Skeletal muscle tissue (tissue), 4 donors: Measurements from ENCODE around the gene ITPK1. TPM values are rescaled to one million over a fixed set of nuclear protein-coding genes. Genes with fewer than 3 reads are reported as not detected.
"Not testable (repeated sequence)": the region's sequence is repeated elsewhere in the genome, so short reads cannot be mapped to it uniquely, and the experiment has no call there.

ENCODE experiments used
- H3K27ac ChIP-seq: one replicate; pipeline ENCODE4 v1.7.0; 2013; ENCODE audit warnings: mild to moderate bottlenecking, low read depth, low read length, inconsistent platforms
- H3K27me3 ChIP-seq, 3 donors: one replicate each; pipeline ENCODE4 v1.7.0; 2013; ENCODE audit warnings: low read length in 3 of 3; ENCODE audit not compliant: control insufficient read depth in 3 of 3, insufficient read depth in 3 of 3
- H3K36me3 ChIP-seq, 3 donors: one replicate each; pipeline ENCODE4 v1.7.0; 2013; ENCODE audit warnings: low read length in 3 of 3; ENCODE audit not compliant: control insufficient read depth in 3 of 3, insufficient read depth in 3 of 3
- H3K4me1 ChIP-seq, 3 donors: one replicate each; pipeline ENCODE4 v1.7.0; 2013; ENCODE audit warnings: low read length in 3 of 3, mild to moderate bottlenecking in 3 of 3; ENCODE audit not compliant: control insufficient read depth in 3 of 3, insufficient read depth in 3 of 3
- H3K4me3 ChIP-seq, 3 donors: one replicate each; pipeline ENCODE4 v1.7.0; 2013; ENCODE audit warnings: low read length in 3 of 3
- H3K9ac ChIP-seq, 3 donors: one replicate each; pipeline ENCODE4 v1.7.0; 2013; ENCODE audit warnings: low read length in 3 of 3, mild to moderate bottlenecking in 3 of 3, moderate library complexity in 2 of 3, low read depth in 1 of 3
- H3K9me3 ChIP-seq, 3 donors: one replicate each; pipeline ENCODE4 v1.7.0; 2013; ENCODE audit warnings: low read length in 3 of 3; ENCODE audit not compliant: control insufficient read depth in 3 of 3
- total RNA-seq: library from RNA; depleted of rRNA; stranded (reverse); fragments of >200 nt; gene quantifications from one replicate; pipeline ENCODE4 v1.2.3, GENCODE V29; 2014
- donor health status: Osteomylitis.

Gene ITPK1
- 4.7 TPM for total RNA-seq

- Histone ChIP-seq H3K4me1 (peaks cover 23 to 34% (median 26%) of the 10 kb centered on the region in 3 donors), H3K27ac (peak within 1 kb of the TSS; percentile 88), H3K9me3 (no peaks in the 10 kb centered on the region), H3K9ac (peak within 1 kb of the TSS; percentile 80 to 88 (median 86)), H3K27me3 (no peaks in the 10 kb centered on the region), H3K36me3 (no peaks in the 10 kb centered on the region), H3K4me3 (peak within 1 kb of the TSS; percentile 78 to 81 (median 80))
These were observed at the start of gene ITPK1 for GRCh38 chr14:93115821-93116675. ITPK1 (minus strand) TSS chr14:93115925; CDS start chr14:93115163, 762 bp downstream.

- H3K36me3 ChIP-seq = no peaks in the 10 kb centered on the region
- no peaks in the 10 kb centered on the region for H3K9me3 ChIP-seq
- no peak overlapping the region for H3K4me3 ChIP-seq
- H3K9ac ChIP-seq = no peak overlapping the region
- no peaks in the 10 kb centered on the region for H3K4me1 ChIP-seq
- H3K27me3 ChIP-seq = no peaks in the 10 kb centered on the region
- H3K27ac ChIP-seq = no peak overlapping the region
These were observed 47.8 kb upstream of the ITPK1 start for GRCh38 chr14:93163564-93163963.

- H3K9ac ChIP-seq = no peak overlapping the region
- no peaks in the 10 kb centered on the region for H3K27me3 ChIP-seq
- H3K36me3 ChIP-seq = no peaks in the 10 kb centered on the region
- no peak overlapping the region for H3K27ac ChIP-seq
- H3K4me3 ChIP-seq = no peak overlapping the region
- H3K9me3 ChIP-seq = no peaks in the 10 kb centered on the region
- H3K4me1 ChIP-seq = no peaks in the 10 kb centered on the region
These were observed 45.8 kb upstream of the ITPK1 start for GRCh38 chr14:93161411-93161940.

- Histone ChIP-seq H3K4me3 (no peak overlapping the region), H3K9ac (no peak overlapping the region), H3K27ac (no peak overlapping the region), H3K4me1 (no peaks in the 10 kb centered on the region), H3K9me3 (no peaks in the 10 kb centered on the region), H3K36me3 (no peaks in the 10 kb centered on the region), H3K27me3 (no peaks in the 10 kb centered on the region)
These were observed 44.7 kb upstream of the ITPK1 start for GRCh38 chr14:93160353-93160801.

- H3K27me3 ChIP-seq, H3K27ac ChIP-seq, H3K4me3 ChIP-seq, H3K4me1 ChIP-seq, H3K9ac ChIP-seq, H3K9me3 ChIP-seq, H3K36me3 ChIP-seq: not testable (repeated sequence)
These were observed 44.1 kb upstream of the ITPK1 start for GRCh38 chr14:93159625-93160352.

- not testable (repeated sequence) for H3K4me1 ChIP-seq
These were observed 42.6 kb upstream of the ITPK1 start for GRCh38 chr14:93158349-93158748.

GRCh38 chr14:93156693-93157369, 41.1 kb upstream of the ITPK1 start:
- H3K4me1 ChIP-seq = no peaks in the 10 kb centered on the region
- H3K9ac ChIP-seq = no peak overlapping the region
- H3K4me3 ChIP-seq = no peak overlapping the region
- H3K27me3 ChIP-seq = peaks cover 0 to 6% (median 3%) of the 10 kb centered on the region in 3 donors
- H3K36me3 ChIP-seq = no peaks in the 10 kb centered on the region
- no peaks in the 10 kb centered on the region for H3K9me3 ChIP-seq
- H3K27ac ChIP-seq = no peak overlapping the region

More at GRCh38 chr14:93158349-93158748, 42.6 kb upstream of the ITPK1 start:
- not testable (repeated sequence) for H3K27me3 ChIP-seq, H3K4me3 ChIP-seq, H3K9me3 ChIP-seq, H3K36me3 ChIP-seq, H3K9ac ChIP-seq, H3K27ac ChIP-seq

GRCh38 chr14:93155667-93156066, 39.9 kb upstream of the ITPK1 start:
- no peak overlapping the region for H3K27ac ChIP-seq
- H3K4me3 ChIP-seq = no peak overlapping the region
- no peaks in the 10 kb centered on the region for H3K36me3 ChIP-seq
- no peak overlapping the region for H3K9ac ChIP-seq
- H3K9me3 ChIP-seq = no peaks in the 10 kb centered on the region
- H3K4me1 ChIP-seq = no peaks in the 10 kb centered on the region
- peaks cover 0 to 6% (median 3%) of the 10 kb centered on the region in 3 donors for H3K27me3 ChIP-seq

GRCh38 chr14:93153121-93153520, 37.4 kb upstream of the ITPK1 start:
- Histone ChIP-seq H3K9ac (no peak overlapping the region), H3K9me3 (no peaks in the 10 kb centered on the region), H3K36me3 (no peaks in the 10 kb centered on the region), H3K4me1 (no peaks in the 10 kb centered on the region), H3K27ac (no peak overlapping the region), H3K27me3 (peaks cover 0 to 6% (median 3%) of the 10 kb centered on the region in 3 donors), H3K4me3 (no peak overlapping the region)
